Left renal cortex interstitium (tissue), 4 donors: ENCODE data around the gene CLDN7. TPM values are rescaled to one million over a fixed set of nuclear protein-coding genes. Genes with fewer than 3 reads are reported as not detected.
A peak's percentile ranks its signal among the peaks of the same experiment; 100 is the strongest.

ENCODE experiments used
- DNase-seq, 4 donors: peaks; one replicate each; pipeline ENCODE4 v3.0.0-alpha.2; 2013; ENCODE audit warnings: low read depth in 4 of 4, low spot score in 2 of 4, missing footprints in 1 of 4
- polyA plus RNA-seq, 4 donors: library from polyadenylated mRNA; unstranded; fragments of 120-200 nt; gene quantifications; one replicate each; pipeline ENCODE4 v1.2.1, GENCODE V29; 2013; ENCODE audit not compliant: insufficient read length in 4 of 4

Gene CLDN7
- polyA plus RNA-seq, 4 donors = 47.1 to 59.9 (median 55.1) TPM

- no peak for DNase-seq
Observed at GRCh38 chr17:7289256-7290032, 27.2 kb upstream of the CLDN7 start.

GRCh38 chr17:7285679-7286078 lies 23.4 kb upstream of the CLDN7 start:
- no peak for DNase-seq

- no peak for DNase-seq
Observed at GRCh38 chr17:7284911-7285310, 22.6 kb upstream of the CLDN7 start.

GRCh38 chr17:7283471-7284216 lies 21.4 kb upstream of the CLDN7 start:
- no peak for DNase-seq

GRCh38 chr17:7282752-7283321 lies 20.6 kb upstream of the CLDN7 start:
- no peak for DNase-seq

GRCh38 chr17:7281953-7282751 lies 19.9 kb upstream of the CLDN7 start:
- DNase-seq = no peak

GRCh38 chr17:7281074-7281952 lies 19.0 kb upstream of the CLDN7 start, which contains the start of gene SLC2A4:
SLC2A4 (plus strand) TSS chr17:7281718; CDS start chr17:7281935, 217 bp downstream.
- DNase-seq = peak; percentile 82 to 95 (median 90)

GRCh38 chr17:7280519-7281073 lies 18.3 kb upstream of the CLDN7 start:
- peak in 1 of 4 donors; percentile 75 for DNase-seq

- DNase-seq = no peak
Observed at GRCh38 chr17:7279448-7279847, 17.2 kb upstream of the CLDN7 start.

- no peak for DNase-seq
Observed at GRCh38 chr17:7266784-7267183, 4.5 kb upstream of the CLDN7 start.

GRCh38 chr17:7263801-7264078 lies 1.5 kb upstream of the CLDN7 start:
- DNase-seq = no peak

- no peak for DNase-seq
Observed at GRCh38 chr17:7262935-7263800, 890 bp upstream of the CLDN7 start.

- no peak for DNase-seq
Observed at GRCh38 chr17:7261379-7262191, 693 bp downstream of the CLDN7 start.

GRCh38 chr17:7260651-7261378 lies 1.5 kb downstream of the CLDN7 start:
- no peak for DNase-seq

- DNase-seq = no peak
Observed at GRCh38 chr17:7260151-7260550, 2.1 kb downstream of the CLDN7 start.

- no peak for DNase-seq
Observed at GRCh38 chr17:7259555-7259889, 2.8 kb downstream of the CLDN7 start.
